Renal cortex interstitium (tissue), 11 donors: ENCODE results near the gene IGSF3. TPM values are rescaled to one million over a fixed set of nuclear protein-coding genes. Genes with fewer than 3 reads are reported as not detected.
"Not testable (repeated sequence)": the region's sequence is repeated elsewhere in the genome, so short reads cannot be mapped to it uniquely, and the experiment has no call there.

Experiments
- DNase-seq, 11 donors: peaks; one replicate each; pipeline ENCODE4 v3.0.0-alpha.2; 2013; ENCODE audit warnings: low read depth in 9 of 11, low spot score in 4 of 11; ENCODE audit errors: extremely low read depth in 1 of 11
- polyA plus RNA-seq, 3 donors: library from polyadenylated mRNA; unstranded; fragments of 120-200 nt; gene quantifications; one replicate each; pipeline ENCODE4 v1.2.1, GENCODE V29; 2013; ENCODE audit not compliant: insufficient read length in 3 of 3

IGSF3 gene
- polyA plus RNA-seq, 3 donors, result 27.0 to 30.2 (median 27.4) TPM

DNA sequence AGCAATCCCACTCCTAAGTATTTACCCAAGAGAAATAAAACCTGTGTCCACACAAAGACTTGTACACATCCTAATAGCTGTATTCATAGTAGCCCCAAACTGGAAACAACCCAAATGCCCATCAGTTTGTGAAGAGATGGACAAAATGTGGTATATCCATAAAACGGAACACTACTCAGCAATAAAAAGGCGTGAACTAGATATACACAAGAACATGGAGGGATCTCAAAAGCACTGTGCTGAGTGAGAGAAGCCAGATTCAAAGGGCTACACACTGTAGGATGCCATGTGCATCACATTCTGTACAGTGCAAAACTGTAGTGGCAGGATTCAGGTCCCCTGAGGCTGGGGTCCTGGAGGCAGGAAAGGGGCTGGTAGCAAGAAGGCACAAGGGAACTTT lies 22.5 kb downstream of the IGSF3 start:
- DNase-seq, result not testable (repeated sequence)

DNA sequence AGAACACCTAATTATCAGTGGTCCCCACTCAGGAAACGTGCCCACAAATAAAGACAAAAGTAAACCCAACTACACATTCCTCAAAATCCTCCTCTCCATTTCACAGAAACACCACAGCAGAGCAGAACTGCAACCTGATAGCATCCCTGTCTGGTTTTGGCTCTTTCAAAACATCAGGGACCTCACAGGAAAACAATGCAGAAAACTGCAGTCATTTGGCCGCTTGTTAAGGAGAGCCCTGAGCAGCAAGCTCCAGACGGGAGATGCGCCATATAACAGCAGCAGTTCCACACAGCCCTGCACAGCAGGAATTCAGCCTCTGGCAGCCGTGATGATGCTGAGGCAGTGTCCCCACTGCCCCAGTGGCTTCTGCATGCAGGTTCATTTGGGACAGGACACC lies 23.4 kb downstream of the IGSF3 start:
- DNase-seq, result not testable (repeated sequence)

DNA sequence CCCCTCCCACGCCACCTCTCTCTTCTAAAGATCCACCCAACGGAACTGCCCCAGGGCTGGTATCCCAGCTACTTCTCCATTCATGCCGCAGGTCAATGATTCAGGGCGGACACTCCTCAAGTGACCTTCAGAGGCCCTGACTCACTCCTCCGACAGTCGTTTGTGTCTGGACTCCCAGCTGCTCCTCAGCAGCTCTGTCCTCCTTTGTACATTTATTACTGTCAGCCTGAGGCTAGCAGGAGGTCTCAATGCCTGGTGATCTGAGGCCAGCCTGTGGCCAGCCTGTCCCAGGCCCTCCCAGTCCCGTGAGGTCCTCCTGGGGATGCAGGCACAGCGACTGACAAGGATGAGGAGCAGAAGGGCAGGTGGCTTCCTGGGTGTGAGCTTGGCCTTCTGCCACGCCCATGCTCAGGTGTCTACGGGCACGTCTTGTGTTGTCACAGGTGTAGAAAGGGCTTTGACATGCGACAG lies 24.2 kb downstream of the IGSF3 start:
- DNase-seq, result not testable (repeated sequence)

DNA sequence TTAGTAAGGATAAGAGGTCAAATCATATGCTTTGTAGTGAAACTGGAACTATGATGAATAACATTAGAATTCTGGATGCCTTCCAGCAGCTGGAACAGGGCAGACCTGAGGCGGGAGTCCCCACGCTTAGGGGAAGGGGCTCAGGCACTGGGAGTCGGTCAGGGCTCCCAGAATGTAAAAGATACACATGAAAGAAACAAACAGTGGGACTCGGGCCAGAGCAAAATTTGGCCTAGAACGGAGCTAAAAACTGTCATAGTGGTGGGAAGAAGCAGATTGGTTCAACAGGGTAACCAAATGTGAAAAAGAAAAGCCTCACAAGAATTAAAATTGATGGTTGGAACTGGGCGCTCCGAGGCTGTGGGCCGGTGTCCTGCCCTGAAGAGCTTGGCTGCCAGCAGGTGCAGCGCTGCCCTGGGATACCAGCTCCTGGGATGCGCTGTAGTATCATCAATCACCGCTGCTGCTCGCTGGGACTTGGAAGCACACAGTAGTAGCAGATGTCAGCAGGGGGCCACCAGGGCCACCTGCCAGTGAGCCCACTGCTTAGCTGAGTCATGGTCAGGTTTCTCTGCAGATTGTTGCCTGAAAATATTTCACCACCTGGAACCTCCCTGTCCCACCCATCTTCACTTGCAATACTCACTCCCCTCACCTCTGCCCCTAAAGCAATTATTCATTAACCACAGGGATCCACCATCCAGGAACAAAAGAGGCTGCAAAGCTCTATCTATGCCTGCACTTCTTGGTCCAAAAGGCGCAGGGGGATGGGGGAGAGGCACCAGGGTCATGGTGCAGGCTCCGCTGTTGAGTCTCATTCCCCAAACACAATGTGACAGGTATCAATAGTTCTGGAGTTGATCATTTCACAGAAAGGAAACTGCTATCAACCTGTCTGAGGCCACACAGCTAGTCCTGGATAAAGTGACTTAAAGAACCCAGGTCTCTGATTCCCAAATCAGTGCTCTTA lies 24.9 kb downstream of the IGSF3 start:
- not testable (repeated sequence) for DNase-seq

DNA sequence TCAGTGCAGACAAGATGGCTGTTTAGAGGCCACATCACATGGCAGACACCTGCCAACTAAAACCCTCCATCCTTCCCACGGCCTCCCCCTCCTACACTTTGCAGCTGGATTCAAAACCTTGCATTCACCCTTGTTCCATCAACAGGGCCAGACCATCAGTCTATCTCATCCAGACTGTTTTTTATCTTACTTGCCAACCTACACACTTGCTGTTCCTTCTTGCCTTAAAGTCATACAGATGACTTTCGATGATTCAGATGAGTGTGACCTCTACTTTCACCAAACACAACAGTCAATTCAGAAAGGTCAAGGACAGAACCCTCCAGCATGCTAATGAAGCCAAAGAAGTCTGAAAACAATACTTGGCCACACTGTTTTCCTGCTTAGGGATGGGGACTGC lies 29.9 kb downstream of the IGSF3 start:
- not testable (repeated sequence) for DNase-seq

DNA sequence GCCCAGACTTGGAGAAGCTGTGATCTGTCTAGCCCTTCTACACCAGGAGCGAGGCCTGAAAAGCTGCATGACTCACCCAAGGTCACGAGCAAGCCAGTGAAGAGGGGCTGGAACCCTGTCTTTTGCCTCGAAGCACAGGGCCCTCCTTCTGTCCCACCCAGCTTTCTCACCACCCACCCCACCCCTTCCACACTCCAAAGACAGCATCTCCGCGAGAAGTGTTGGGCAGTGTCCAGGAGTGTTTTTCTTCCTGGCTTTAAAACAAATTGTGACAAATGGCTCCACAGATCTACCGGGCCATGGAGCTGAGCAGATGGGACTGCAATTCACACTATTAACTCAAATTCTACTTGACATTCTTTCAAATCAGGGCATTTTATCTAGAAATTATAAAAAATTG lies 30.9 kb downstream of the IGSF3 start:
- not testable (repeated sequence) for DNase-seq

DNA sequence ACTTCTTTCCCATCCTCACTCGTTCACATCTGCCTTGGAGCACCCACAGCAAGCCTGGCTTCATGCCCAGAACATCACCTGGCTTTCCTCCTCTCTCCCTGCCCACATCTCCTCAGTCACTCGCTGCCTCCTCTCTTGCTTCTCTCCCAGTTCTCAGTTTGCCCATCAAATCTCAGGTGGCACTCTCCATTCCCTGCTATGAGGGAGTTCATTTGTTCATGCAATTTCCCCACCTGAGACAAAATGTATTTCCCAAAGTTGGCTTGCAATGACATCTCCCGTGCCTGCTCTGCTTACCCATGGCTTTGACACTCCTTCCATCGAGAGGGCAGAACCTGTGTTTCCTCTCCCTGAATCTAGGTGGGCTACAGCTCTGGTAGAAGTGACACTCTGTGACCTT lies 33.1 kb downstream of the IGSF3 start:
- DNase-seq, result not testable (repeated sequence)

DNA sequence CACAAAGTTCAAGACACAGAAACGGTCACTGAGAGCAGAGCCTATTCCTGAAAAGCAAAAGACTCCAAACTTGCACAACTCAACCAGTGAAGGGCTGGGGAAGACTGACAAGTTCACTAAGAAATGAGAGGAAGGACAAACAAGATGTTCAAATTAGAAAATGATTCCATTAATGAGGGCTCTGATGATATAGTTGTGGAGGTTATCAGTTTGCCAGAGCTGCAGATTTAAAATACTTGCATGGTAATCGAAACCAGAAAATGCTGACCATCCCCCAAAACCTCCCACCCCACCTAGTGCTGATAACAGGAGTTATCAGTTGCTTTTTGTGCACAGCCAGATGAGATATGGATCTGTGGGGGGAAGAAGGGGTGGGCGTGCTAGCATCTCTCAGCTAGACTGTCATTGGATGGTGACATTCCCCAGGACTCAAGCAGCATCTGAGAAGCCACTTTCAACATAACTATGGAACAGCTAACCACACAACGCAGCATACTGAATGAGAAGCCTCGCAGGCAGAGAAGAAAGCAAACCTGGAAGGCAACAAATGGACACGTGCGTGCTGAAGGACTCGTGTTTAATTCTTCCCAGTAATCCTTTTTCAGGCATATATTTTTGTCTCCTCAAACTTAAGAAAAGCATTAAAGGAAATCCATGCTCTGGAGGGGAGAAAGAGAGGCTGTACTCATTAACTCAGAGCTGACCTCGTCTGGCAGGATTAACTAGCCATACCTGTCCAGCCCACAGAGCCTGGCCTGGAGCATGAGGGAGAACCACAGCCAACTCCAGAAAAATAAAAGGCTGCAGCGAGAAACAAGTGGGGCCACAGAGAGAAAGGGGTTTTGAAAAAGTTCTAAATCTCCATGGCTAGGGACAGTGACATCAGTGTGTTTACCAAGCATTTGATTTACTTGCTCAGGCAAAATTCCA lies 35.3 kb downstream of the IGSF3 start:
- not testable (repeated sequence) for DNase-seq

DNA sequence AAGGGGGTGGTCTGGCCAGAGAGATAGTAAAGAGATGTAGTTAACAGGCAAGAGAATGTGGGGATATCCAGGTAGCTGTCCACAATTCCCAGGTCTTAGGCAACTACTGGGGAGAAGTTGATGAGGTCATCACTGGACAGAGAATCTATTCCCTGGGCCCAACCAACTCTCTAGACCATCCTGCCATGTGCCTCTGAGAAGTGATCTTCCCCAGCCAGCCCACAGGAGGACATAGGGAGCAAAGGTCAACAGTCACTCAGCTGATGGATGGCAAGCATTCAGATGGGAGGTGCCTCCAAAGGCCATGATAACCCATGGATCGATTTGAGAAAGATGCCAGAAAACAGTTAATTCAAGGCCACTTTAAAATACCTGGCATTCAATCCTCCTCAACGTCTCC lies 36.0 kb downstream of the IGSF3 start:
- not testable (repeated sequence) for DNase-seq

DNA sequence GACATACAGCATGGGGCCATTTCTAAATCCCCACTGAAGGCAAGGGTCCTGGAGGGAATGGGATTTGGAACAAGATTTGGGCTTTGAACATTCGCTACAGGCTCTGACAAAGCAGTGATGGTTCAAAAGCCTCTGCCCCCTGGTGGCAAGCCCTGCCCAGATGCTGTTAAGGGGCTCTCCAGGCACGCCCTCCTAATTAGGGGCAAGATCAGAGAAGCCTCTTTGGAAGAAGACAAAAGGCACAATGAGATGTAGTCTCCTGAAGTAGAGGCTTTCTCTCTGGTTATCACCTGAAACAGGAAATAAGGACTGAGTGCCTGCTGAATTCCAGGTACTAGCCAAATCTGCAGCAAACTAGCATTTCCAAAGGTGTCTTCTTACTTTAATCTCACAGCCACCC lies 37.5 kb downstream of the IGSF3 start:
- not testable (repeated sequence) for DNase-seq

DNA sequence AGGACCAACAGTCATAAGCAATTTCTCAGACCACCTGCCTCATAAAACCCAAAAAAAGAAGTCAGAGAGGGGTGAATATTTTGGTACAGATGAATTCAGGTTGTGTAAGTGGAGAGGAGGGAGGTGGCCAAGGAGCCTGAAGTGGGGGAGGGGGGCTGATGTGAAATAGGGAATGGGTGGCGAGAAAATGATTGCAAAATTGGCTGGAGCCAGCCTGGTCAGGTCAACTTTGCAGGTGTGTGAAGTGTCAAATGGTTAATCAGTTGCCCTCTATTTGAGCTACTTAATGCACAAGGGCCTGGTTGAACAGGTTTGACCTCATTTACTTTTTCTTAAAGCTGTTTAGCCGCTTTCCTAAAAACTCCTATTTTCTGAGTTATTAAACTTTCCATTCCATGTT lies 38.1 kb downstream of the IGSF3 start:
- not testable (repeated sequence) for DNase-seq

DNA sequence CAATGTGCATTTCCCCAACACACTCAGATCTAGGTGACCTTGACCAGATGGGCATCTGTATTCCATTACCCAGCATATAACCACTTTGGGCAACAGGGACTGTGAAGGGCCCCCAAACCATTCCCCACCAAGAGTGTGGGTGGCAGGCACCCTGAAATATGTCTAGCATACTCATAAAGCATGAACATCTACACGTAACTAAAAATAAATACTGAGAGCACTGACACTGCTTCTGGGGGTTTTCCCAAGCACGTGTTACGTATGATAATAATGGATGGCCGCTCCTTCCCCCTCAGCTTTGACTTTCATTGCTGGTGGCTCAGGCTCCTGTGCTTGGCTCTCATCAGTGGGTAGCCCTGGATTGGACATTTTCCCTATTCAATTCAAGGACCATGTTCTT lies 39.1 kb downstream of the IGSF3 start:
- no peak for DNase-seq

DNA sequence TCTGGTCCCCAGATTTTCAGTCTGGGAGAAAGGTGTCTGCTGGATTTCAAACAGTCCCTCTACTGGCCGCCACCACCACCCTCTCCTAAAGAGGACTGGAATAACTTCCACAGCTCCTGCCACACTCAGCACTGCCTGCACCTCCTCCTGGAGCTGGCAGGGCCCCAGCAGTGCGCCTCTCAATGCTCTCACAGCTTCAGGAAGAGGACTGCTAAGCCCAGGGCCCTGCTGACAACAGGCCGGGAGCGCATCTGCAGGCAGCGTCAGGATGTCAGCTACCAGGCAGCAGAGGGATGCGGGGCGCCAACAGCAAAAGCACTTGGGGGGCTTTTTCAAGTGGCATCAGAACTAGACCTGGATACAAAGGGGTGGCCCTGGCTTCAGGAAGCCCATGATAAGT lies 40.2 kb downstream of the IGSF3 start:
- DNase-seq, result not testable (repeated sequence)

DNA sequence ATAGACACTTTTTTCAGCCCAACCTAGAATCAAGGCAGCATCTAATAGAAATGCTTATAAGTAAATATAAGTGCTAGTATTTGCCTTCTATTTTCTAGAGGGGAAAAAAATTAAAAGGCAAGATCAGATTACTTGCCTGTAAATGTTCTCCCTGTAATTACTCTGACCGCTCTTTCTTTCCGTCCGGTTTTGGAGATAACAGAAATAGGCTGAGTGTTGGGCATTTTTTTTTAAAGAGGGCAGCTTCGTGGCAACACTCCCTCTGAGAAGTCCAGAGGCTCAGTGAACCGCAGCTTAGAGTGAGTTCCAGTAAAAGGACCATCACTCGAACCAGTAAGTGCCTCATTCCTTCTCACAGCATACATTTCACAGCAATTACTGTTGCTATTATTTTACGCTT lies 40.6 kb downstream of the IGSF3 start:
- DNase-seq, result not testable (repeated sequence)

DNA sequence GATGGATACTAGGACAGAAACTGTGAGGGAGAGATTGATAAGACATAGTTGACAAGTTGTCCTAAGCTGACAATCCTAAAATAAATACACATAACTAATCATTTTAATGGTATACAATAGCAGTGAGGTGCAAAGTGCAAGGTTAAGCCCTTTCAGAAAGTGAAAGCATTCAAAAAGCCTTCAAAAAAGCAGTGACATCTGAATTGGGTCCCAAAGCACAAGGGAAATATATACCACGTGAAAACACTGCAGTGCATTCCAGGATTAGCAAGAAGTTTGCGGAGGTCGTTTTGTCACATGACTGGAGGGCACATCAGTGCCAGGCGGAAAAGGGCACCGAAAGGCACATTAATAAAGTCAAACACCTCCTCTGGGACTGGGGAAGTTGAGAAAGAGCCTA lies 42.4 kb downstream of the IGSF3 start:
- not testable (repeated sequence) for DNase-seq

DNA sequence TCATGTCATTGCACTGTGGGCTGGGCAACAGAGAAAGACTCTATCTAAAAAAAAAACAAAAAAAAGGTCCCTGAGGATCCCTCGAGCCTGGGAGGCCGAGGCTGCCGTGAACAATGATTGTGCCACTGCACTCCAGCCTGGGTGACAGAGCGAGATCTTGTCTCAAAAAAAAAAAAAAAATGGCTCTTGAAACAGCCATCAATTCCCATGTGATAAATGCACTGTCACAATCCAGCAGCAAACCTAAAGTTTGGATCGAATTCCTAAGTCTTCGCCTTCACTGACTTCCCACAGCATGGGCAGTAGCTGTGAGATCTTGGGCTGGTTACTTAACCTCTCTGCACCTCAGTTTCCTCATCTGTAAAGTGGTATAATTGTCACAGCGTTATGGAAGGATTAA lies 43.5 kb downstream of the IGSF3 start:
- no peak for DNase-seq

DNA sequence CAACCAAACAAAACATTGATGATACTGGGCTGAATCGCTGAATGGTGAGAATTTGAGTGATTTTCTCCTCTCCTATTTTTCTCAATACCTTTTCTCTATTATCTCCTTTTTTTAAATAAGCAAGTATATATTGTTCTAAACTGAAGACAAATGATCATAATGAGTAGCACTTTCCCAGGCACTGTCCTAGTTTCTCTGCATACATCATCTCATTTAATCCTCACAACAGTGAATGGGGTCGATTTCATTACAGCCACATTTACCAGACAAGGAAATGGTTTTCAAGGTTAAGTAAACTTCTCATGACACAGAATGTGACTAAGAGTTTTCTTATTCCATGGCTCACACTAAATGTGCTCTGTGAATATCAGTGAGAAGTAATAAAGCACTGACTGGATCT lies 45.0 kb downstream of the IGSF3 start:
- not testable (repeated sequence) for DNase-seq

DNA sequence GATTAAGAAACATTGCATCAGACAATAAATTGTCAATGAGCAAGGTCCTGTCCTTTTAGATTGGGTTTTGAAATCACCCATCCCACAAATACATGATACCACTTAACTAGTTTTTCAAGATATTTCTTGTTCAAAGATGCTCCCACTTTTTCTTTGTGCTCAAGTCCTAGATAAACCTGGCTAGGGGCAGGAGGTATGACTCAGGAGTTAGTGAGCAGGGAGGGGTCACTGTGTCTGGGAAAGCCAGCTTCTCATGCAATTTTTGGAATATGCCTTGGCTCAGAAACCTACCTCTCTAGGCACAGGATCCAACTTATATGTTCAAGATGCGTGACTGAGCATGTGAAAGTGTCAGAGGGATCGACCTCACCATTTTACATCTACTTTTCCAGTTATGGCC lies 45.8 kb downstream of the IGSF3 start:
- DNase-seq, result not testable (repeated sequence)

DNA sequence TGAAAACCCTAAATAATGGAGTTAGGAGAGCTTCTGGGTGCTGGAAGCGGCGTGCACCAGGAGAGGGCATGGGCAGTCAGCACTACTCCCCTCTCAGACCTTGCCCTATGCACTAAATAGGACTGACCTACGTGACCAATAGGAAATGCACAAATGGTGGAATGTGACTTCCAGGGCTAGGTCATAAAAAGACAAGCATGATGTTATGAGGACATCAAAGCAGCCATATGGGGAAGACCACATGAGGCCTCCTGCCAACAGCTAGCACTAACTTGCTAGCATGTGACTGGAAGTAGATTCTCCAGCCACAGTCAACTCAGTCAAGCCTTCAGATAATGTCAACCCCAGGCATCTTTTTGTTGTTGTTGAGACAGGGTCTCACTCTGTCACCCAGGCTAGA lies 47.1 kb downstream of the IGSF3 start:
- not testable (repeated sequence) for DNase-seq

DNA sequence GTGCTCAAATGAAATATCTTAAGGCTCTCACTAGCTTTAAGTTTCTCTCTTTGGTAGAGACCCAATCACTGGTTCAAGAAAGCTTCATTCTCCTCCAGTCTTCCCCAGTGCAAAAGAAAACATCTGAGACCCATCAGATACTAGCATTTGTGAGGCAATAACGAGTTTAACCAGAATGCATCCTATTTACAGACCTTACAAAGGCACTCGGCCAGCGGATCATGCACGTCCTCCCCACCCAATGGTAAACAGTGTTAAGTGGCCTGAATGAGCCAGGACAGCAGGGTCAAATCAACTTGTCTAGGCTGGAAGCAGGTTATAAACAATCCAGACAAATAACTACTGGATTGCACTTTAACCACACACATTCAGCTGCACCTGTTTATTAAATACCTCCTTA lies 48.4 kb downstream of the IGSF3 start:
- not testable (repeated sequence) for DNase-seq
